ENCODE data around the gene BNIP3.
"Not testable (repeated sequence)": the region's sequence is repeated elsewhere in the genome, so short reads cannot be mapped to it uniquely, and the experiment has no call there.

Gene BNIP3

GRCh38 chr10:131977323-131978096, 4.2 kb downstream of the BNIP3 start:
- DNase-seq, result no peak

- DNase-seq, result no peak
Observed at GRCh38 chr10:131975796-131976195, 5.9 kb downstream of the BNIP3 start.

GRCh38 chr10:131975003-131975402, 6.7 kb downstream of the BNIP3 start:
- no peak for DNase-seq

- DNase-seq, result no peak
Observed at GRCh38 chr10:131974034-131974817, 7.5 kb downstream of the BNIP3 start.

GRCh38 chr10:131973160-131973951, 8.4 kb downstream of the BNIP3 start:
- peak; percentile 30 for DNase-seq

GRCh38 chr10:131972474-131973071, 9.2 kb downstream of the BNIP3 start:
- peak; percentile 40 for DNase-seq

- no peak for DNase-seq
Observed at GRCh38 chr10:131971591-131971990, 10.1 kb downstream of the BNIP3 start.

GRCh38 chr10:131970946-131971345, 10.8 kb downstream of the BNIP3 start:
- DNase-seq, result no peak

- no peak for DNase-seq
Observed at GRCh38 chr10:131968949-131969348, 12.8 kb downstream of the BNIP3 start.

- no peak for DNase-seq
Observed at GRCh38 chr10:131964298-131964697, 17.4 kb downstream of the BNIP3 start.

GRCh38 chr10:131963811-131964210, 17.9 kb downstream of the BNIP3 start:
- DNase-seq, result peak; percentile 9

- DNase-seq, result peak; percentile 8
Observed at GRCh38 chr10:131963350-131963749, 18.4 kb downstream of the BNIP3 start.

- DNase-seq, result peak; percentile 8
Observed at GRCh38 chr10:131961777-131962662, 19.7 kb downstream of the BNIP3 start.

- DNase-seq, result peak; percentile 16
Observed at GRCh38 chr10:131961047-131961776, 20.5 kb downstream of the BNIP3 start.

GRCh38 chr10:131960631-131961046, 21.1 kb downstream of the BNIP3 start:
- no peak for DNase-seq

- DNase-seq, result peak; percentile 16
Observed at GRCh38 chr10:131959841-131960240, 21.9 kb downstream of the BNIP3 start.

- peak; percentile 10 for DNase-seq
Observed at GRCh38 chr10:131955591-131956340, 26.0 kb downstream of the BNIP3 start.

- peak; percentile 7 for DNase-seq
Observed at GRCh38 chr10:131954356-131954965, 27.3 kb downstream of the BNIP3 start.

GRCh38 chr10:131949908-131950307, 31.8 kb downstream of the BNIP3 start:
- not testable (repeated sequence) for DNase-seq
